ENCODE measurements around the gene LDB1. TPM values are rescaled to one million over a fixed set of nuclear protein-coding genes. Genes with fewer than 3 reads are reported as not detected.
A peak's percentile ranks its signal among the peaks of the same experiment; 100 is the strongest.

LDB1 gene
- total and polyA plus RNA-seq, 2 of the 13 experiments (the other 11 are each of a cell fraction or from before 2014, with no cell fraction given): 17.2 to 45.5 TPM

- TF ChIP-seq, protein P1, sequence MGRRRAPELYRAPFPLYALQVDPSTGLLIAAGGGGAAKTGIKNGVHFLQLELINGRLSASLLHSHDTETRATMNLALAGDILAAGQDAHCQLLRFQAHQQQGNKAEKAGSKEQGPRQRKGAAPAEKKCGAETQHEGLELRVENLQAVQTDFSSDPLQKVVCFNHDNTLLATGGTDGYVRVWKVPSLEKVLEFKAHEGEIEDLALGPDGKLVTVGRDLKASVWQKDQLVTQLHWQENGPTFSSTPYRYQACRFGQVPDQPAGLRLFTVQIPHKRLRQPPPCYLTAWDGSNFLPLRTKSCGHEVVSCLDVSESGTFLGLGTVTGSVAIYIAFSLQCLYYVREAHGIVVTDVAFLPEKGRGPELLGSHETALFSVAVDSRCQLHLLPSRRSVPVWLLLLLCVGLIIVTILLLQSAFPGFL (CRISPR knock-in tag; IDR thresholded peaks at IDR 0.05): peak; percentile 35; the same call in 1 of the 2 replicates
- TF ChIP-seq ZBTB39 (CRISPR knock-in tag; IDR thresholded peaks at IDR 0.05) (no peak), HNF1A (IDR thresholded peaks at IDR 0.05; ENCODE audit: low read depth) (no peak), HNF1A (CRISPR knock-in tag; IDR thresholded peaks at IDR 0.05; ENCODE audit: borderline replicate concordance) (peak; percentile 30; the same call in 1 of the 2 replicates), ZNF543 (CRISPR knock-in tag; IDR thresholded peaks at IDR 0.05) (0 out of 2 replicates have a peak, but pooled peaks have one; percentile 30), ZFY (CRISPR knock-in tag; IDR thresholded peaks at IDR 0.05) (peak; percentile 93), TGIF2 (CRISPR knock-in tag; IDR thresholded peaks at IDR 0.05) (0 out of 2 replicates have a peak, but pooled peaks have one; percentile 26), HNF1B (CRISPR knock-in tag; IDR thresholded peaks at IDR 0.05) (no peak; the same call in 1 of the 2 replicates), CREM (IDR thresholded peaks at IDR 0.05) (peak; percentile 50; the same call in 1 of the 2 replicates), CREM (CRISPR knock-in tag; IDR thresholded peaks at IDR 0.05) (no peak), RBFOX2 (IDR thresholded peaks at IDR 0.05; ENCODE audit: low read depth, low read length) (peak; percentile 94), KDM2A (CRISPR knock-in tag; IDR thresholded peaks at IDR 0.05; ENCODE audit: borderline replicate concordance, low read depth) (peak; percentile 63), POLR2A (IDR thresholded peaks at IDR 0.05; ENCODE audit: insufficient read depth in 1 of 2, low read depth in 2 of 2, low read length in 2 of 2) (peak; percentile 82 to 87), FOXK2 (IDR thresholded peaks at IDR 0.05) (0 out of 2 replicates have a peak, but pooled peaks have one; percentile 18), ZNF350 (CRISPR knock-in tag; IDR thresholded peaks at IDR 0.05; ENCODE audit: borderline replicate concordance, low read depth) (no peak)
- TF ChIP-seq, protein P2, sequence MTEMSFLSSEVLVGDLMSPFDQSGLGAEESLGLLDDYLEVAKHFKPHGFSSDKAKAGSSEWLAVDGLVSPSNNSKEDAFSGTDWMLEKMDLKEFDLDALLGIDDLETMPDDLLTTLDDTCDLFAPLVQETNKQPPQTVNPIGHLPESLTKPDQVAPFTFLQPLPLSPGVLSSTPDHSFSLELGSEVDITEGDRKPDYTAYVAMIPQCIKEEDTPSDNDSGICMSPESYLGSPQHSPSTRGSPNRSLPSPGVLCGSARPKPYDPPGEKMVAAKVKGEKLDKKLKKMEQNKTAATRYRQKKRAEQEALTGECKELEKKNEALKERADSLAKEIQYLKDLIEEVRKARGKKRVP (CRISPR knock-in tag; IDR thresholded peaks at IDR 0.05): 0 out of 4 replicates have a peak, but pooled peaks of 1 of the 2 experiments have one; percentile 1
- TF ChIP-seq, protein P3, sequence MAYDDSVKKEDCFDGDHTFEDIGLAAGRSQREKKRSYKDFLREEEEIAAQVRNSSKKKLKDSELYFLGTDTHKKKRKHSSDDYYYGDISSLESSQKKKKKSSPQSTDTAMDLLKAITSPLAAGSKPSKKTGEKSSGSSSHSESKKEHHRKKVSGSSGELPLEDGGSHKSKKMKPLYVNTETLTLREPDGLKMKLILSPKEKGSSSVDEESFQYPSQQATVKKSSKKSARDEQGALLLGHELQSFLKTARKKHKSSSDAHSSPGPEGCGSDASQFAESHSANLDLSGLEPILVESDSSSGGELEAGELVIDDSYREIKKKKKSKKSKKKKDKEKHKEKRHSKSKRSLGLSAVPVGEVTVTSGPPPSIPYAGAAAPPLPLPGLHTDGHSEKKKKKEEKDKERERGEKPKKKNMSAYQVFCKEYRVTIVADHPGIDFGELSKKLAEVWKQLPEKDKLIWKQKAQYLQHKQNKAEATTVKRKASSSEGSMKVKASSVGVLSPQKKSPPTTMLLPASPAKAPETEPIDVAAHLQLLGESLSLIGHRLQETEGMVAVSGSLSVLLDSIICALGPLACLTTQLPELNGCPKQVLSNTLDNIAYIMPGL (CRISPR knock-in tag; IDR thresholded peaks at IDR 0.05; ENCODE audit: borderline replicate concordance in 1 of 2, low read depth in 1 of 2): peak; percentile 64 to 86; a peak in 2 of 4 replicates
Observed at GRCh38 chr10:102064868-102065560, 55.2 kb downstream of the LDB1 start, which contains the start of gene HPS6 (continued).
